GM18870 (cell line): ENCODE results near the gene CCDC175.

Experiments used
- ATAC-seq: cut with Tn5 transposase; IDR thresholded peaks from one replicate; pipeline ENCODE4 v1.9.1; 2021; ENCODE audit warnings: moderate library complexity; ENCODE audit not compliant: unreplicated experiment

Gene CCDC175

DNA sequence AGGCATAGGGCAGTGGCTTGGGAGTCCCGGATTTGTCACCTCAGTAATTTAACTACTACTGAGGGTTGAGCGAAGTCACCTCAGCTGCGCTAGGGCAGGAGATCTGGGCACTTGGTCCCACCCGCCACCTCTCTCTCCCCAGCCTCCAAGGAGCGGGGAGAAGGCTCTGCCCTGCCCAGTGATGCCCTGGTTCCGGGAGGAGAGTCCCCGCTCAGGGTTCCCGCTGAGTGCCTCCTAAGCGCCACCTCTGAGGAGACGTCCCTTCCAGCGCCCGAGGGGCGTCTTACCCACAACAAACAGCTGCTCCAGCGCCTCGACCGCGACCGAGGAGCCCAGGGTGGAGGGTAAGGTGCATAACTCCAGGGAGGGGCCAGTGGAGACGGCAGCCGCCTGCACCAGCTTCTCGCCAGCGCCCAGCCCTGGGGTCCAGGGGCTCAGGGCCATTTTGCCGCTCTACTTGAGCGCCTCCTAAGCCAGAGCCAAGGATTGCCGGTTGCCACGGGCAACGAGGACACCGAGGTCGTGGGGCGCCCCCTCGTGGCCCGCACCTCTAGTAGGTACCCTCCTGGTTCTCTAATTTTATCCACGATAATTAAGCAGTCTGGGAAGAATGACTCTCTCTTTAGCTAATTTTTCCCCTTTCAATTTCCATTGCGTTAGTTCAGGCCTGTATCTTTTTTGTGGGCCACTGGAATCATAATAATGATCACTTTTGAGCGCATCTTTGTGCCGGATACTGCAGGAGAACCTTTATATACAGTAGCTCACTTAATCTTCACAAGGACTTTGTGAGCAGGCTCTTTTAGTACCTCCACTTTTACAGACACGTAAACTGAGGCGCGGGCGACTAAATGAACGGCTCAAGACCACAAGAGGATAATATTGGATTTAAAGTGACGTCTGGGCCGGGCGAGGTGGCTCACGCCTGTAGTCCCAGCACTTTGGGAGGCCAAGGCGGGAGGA, at the start of gene CCDC175:
Gene CCDC175, minus strand, starts transcription at position 481 of the 963 bp plus-strand sequence. Its CDS starts 37 bp downstream, at position 444.
- peak; percentile 89 for ATAC-seq

DNA sequence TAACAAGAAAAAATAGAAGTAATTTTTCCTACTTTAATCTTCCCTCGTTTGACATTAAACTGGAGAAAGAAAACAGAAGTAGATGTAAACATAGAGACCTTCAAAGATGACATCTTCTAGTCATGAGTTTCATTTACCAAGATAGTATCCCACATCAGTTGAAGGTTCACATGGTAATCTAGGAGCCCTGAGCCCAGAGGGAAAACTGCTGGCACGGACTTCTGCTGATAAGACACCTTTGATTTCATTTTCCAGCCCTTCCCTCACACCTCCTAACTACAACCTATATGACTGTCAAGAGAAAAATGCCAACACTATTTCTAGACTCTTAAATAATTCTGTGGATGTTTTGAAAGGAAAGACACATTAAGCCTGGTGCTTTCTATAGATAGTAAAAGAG, 46.0 kb upstream of the CCDC175 start:
- ATAC-seq, result no peak

DNA sequence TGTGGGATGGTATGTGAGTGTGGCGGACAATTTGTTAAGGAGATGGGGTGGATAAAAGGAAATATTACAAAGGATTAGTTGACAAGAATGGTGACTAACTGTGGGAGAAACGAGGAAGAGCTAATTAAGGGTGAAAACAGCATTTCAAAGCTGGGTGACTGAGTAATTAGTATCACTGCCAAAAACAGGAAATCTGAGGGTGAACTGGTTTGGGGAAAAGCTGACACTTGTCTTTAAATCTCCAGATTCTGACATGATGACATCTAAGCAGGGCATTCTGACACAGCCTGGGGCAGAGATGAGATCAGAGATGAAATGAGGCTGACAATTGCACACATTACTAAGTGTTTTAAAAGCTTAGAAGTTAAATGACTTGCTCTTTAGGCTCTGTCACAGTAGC, 42.4 kb upstream of the CCDC175 start:
- no peak for ATAC-seq

DNA sequence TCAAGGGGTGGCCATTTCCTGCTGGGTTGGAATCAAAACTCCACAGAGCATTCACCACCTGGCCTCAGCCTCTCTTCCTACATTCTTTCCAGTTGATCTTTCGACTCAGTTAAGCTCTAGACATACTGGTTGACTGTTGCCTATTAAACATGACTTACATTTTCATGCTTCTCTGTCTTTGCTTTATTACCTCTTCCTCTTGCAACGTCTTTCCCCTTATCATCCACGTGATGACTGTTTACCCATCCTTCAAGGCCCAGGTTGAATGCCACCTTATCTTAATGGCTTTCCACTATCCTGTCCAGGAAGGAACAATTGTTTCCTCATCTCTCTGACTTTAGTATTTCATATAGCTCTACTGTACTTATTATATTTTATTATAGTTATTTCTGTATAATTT, 24.4 kb upstream of the CCDC175 start:
- ATAC-seq, result no peak

DNA sequence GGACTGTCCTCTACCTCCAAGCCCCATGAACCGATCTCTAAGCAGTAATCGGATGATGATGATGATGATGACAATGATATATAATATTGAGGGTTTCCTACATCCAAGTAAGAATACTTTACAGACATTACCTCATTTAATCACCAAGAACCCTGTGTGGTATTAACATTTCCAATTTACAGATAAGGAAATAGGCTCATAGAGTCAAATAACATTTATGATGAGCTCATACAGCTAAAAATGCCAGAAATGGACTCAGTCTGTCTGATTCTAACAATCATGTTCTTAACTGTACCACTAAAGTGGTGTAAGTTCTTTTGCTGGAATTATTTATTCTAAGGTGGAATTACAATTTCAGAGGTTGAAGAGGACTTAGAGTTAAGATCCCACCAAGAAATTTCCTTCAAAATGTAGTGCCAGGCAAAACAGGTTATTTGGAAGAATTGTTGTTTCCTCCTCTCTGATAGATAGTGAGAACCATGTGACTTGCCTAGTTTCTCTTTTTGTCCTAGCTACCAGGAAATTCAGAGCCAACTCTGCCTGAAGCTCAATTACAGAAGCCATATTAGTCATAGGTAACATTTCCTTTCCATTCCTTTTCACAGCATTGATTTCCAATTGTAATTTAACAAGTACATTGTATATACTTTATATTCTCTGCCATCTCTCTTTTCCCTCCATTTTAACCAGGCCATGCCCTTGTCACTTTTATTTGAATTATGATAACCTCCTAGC, 23.8 kb upstream of the CCDC175 start:
- no peak for ATAC-seq

DNA sequence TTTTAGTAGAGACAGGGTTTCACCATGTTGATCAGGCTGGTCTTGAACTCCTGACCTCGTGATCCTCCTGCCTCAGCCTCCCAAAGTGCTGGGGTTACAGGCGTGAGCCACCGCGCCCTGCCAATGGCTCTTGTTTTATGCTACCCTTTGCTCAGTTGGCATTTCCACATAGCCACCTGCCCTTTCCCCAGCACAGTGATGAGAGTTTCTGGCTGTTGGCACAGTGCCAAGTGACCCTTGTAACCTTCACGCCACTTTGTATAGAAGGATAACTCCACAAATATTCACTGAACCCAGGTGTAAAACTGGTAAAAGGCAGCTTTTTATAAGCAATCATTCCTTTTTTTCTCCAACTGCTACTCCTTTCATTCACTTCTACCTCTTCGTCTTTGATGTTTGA, 18.5 kb upstream of the CCDC175 start:
- ATAC-seq, result no peak

DNA sequence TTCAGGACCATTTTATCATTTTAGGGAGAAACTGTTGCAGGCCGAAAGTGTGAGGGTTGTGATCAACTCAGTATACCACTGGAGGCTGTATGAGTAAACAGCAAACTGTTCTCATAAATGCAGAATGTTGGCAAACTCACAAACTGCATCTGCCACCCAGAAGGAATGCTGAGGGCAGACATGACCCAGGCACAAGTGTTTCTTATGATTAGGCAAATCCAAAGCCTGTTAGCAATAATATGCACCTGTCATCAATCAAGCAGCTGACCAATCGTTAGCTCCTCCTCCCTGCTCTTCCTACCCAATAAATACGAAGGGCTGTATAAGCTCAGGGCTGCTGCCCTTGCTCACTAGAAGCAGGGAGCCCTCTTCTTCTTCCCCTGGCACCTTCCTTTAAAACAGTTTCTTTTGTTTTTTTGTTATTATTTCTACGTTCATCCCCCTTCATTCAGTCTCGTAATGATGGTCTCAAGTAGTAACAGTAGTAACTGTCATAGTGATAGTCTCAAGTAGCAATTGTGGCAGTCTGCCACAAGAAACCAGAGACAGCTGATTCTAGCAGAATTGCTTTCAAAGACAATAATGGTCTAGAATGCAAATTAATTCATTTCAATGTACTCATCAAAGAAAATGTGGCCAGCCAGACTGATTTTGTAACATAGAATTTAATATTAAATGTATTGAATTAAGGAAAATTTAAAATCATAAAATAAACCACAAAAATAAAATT, 15.2 kb upstream of the CCDC175 start:
- ATAC-seq, result no peak

DNA sequence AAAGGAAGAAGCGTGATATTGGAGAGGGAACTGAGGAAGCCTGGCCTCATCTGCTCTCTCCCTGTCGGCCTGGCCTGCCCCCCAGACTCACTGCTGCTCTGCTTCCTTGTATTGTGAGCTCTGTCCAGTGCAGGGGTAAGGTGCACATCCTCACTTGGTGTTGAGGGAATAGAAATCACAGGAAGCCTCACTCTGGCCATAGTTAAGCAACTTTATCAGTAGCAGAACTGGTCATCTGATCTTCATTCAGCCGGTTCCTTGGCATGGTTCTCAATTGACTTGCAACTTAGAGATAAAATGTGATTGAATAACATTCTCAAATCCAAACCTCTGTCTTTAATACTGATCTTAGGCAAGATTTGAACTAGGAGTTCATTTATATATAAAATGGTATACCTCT, 11.5 kb upstream of the CCDC175 start:
- no peak for ATAC-seq

DNA sequence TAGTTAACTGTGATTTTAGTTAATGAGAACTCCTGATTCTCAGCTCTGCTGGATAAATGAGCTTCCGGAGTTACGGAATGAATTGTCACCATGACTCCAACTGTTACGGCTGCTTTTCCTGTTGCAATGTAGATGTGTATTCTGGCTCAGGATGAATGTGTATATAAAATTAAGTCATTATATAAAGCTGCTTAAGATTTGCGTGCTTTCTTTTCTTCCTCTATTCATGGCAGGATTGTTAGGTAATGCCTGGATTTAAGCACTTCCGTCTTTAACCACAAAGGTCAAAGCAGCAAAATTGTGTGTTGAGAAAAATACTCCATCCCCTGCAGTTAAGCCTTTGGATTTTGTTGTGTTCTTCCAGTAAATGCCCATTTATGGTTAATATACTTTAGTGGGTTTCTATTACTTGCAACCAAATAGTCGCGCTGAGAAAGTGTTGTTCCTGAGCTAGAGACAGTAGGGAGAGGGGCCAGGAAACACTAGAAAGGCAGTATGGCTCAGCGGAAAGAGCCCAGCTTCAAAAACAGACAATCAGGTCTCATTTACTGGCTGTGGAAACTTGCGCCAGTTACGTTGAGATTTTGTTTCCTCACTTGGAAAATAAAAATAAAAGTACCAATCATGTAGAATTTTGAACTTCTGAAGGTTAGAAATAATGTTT, 9.4 kb upstream of the CCDC175 start:
- no peak for ATAC-seq

DNA sequence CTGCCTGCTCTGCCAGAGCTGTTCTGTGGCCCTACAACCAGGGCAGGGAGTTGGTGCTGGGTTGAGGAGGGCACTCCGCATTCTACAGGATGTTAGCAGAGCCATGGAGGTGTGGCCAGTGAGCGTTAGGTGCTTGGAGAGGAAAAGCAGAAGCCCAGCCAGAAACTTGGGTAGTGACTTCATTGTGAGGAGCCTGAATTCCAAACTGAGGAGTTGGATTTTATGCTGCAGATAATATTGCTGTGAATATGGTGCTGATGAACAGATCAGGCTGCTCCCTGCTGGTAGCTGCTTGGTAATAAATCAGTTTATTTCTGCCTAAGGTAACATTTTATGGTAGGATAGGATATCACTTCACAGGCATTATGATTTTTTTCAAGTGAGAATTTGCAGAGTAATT, 7.1 kb upstream of the CCDC175 start:
- ATAC-seq, result no peak

DNA sequence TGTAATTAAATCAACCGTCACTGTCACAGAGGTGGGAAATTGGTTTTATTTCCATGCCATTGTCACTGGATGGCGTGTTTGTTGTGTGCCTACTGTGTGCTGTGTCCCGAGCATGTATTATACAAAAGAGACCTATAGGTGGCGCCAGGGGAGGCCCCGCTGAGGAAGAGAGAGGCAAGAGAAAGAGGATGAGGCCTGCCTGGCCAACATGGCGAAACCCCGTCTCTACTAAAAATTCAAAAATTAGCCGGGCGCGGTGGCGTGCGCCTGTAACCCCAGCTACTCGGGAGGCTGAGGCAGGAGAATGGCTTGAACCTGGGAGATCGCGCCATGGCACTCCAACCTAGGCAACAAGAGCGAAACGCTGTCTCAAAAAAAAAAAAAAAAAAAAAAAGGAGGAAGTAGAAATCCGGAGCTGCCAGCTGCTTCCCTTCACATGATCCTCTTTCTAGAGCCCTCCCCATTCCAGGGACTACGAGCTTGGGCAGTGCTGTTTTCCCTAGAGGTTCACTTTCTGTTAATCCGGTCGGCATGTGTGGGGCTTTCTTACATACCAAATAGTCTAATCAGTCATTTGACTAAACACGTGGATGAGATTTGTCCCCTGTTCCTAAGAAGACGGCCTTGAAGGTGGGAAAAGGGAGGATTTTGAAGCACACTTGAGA, 6.4 kb upstream of the CCDC175 start:
- no peak for ATAC-seq

DNA sequence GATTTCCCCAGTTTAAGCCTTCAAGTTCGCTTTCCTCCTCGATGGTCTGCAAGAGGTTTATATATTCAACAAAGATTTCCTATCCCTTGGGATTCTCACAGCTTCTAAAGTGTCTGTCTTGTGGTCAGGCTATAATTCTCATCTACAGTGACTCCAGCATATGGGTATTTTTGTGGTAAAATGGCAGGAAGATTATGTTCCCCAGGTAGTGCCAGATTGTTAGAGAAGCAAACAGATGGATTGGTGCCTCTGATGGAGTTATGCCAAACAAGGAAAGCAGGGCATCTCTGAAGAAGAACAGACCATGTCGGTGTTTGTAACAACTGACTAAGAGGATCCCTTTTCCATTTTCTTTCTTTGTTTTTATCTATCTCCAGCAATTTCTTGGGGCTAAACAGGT, 5.5 kb upstream of the CCDC175 start:
- ATAC-seq, result no peak

DNA sequence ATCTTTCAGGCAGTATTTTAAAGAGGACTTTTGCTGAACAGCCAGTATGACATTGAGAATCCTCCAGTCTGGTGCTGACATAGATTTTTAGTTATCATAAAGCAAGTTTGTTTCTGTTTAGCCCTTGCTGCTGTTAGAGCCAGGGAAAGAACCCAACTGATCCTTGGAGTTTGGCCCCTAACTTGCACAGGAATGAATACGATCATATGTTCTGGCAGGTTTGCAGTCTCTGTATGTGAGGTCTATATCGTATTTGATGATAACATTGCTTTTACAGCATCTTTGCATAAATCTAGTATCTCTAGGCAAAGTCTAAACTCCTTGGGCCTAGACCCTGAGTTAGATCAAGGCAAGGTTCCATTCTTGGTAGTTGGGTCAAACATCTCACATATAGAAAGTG, 4.3 kb upstream of the CCDC175 start:
- ATAC-seq, result no peak

DNA sequence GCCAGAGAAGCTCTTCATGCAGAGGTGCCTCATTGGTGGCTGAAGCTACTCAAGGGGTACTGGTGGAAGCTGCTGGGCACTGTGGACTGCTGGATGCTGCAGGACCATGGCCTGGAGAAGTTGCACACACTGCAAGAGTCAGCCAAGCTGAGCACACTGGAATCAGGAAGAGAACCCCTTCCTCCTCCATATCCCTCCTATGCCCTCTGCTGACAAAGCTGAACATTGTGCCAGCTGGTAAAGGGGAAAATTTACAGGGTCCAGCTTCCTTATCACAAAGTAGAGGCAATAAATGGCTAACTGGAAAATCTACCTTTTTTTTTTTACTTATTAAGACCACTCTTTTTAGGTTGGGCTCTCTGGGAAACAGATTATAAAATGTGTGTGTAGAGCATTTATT, 6.5 kb downstream of the CCDC175 start:
- no peak for ATAC-seq

DNA sequence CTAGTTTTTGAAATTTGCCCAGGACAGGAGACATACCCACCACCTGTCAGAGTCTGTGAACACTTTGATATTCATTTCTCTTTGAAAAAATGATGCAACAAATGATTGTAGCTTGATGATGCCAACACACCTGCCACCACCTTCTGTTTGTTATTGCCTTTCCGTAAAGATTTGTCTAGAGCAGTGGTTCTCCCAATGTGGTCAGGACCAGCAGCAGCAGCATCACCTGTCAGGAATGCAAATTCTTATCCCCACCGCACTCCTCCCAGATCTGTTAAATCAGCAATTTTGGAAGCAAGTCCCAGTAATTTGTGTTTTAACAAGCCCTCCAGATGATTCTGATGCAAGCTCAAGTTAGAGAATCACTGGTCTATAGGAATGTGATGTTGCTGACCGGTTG, 9.9 kb downstream of the CCDC175 start:
- no peak for ATAC-seq

DNA sequence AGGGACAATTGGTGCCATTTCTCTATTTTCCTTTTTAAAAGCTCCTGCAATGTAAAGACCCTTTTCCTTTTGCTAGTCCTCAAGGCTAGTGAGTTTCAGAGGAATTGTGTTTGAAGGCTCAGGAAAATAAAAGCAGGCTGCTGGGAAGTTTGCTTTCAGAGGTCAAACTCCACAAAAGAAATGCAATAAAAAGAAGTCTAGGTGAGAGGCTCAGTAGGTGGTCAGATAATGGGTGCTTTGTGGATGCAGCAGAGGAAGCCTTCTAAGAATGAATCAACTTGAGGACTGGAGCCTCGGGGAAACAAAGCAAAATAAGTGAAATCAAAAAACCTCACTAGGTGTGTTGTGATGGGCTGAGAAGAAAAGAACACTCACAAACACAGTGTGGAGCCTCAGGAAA, 10.3 kb downstream of the CCDC175 start:
- ATAC-seq, result no peak

DNA sequence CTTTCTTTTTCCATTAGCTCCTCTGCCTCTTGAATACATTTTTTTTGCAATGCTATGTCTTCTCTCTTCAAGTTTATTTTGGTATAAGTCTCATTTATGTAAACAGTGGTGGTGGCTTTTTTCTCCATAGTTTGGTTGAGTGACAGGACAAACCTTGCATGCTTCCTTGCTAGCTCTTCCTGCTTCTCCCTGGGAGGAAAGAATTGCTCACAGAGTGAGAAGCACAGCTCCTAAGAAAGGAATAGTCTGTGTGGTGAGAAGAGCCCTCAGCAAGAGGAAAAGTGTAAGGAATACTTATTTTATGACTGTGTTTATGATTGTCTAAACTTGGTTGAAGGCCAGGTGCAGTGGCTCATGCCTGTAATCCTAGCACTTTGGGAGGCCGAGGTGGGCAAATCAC, 11.5 kb downstream of the CCDC175 start:
- no peak for ATAC-seq

DNA sequence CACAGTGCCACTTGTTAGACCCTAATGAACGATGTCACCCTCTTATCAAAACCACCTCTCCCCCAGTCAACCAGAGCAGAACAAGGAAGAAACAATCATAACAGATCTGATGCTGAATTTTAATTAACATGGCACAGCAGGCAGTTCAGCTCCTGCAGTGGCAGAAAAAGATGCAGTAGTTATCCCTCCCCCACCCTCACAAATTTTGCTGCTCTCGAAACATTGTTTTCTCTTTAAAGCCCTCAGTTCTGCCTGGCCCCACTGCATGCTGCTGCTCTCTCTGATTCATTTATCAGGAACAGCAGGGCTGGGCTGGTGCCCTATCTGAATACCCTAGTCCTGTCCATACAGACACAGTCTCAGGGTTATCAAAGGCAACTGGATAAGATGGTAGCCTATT, 12.2 kb downstream of the CCDC175 start:
- ATAC-seq, result no peak

DNA sequence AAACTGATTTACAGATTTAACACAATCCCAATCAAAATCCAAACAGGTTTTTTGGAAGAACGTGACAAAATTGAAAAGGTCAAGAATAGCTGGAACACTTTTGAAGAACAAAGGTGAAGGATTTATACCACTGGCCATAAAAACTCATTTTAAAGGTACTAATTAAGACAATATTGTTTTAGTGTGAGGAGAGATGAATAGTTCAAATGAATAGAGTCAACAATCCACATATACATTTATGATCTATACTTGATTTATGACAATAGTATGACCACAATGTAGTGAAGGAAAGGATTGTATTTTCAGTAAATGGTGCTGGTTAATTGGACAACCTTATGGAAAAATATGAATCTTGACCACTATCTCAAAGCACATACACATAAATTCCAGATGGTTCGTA, 29.3 kb downstream of the CCDC175 start:
- no peak for ATAC-seq

DNA sequence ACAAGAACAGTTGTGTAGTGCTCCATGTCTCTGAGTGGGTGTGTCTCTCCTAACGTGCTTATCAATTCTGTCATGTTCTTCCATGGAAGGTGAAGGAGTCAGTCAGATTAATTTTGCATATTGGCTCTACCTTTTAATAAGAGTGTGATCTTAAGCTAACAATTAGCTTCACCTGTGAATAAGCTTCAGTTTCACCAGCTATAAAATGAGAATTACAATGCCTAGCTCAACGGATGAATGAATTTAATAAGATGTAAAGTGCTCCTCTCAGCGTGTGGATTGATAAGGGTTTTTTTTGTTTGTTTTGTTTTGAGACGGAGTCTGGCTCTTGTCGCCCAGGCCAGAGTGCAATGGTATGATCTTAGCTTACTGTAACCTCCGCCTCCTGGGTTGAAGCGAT, 32.7 kb downstream of the CCDC175 start:
- ATAC-seq, result no peak
